IPS-11a (cell line): ENCODE results near the gene SNX3.

Source experiments
- H3K4me3 ChIP-seq: one replicate; pipeline ENCODE4 v1.5.1; 2013; ENCODE audit warnings: low read depth, low read length, control low read depth

SNX3 gene

DNA sequence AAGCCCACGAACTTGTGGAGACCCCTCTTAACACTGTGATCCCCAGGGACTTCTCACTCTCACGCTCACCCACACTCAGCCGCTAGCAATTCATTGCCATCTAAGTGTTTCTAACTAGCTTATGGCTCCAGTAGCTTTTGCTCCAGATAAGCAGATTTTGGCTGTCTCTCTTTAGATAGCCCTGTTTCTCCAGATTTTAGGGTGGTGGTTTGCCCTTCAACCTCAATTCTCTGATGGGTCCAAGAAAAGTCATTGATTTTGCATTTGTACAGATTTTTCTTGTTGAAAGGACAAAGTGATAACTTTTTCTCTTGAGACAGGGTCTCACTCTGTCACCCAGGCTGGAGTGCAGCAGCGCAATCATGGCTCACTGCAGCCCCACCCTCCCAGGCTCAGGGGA lies 53.8 kb downstream of the SNX3 start:
- no peak overlapping the region for H3K4me3 ChIP-seq

DNA sequence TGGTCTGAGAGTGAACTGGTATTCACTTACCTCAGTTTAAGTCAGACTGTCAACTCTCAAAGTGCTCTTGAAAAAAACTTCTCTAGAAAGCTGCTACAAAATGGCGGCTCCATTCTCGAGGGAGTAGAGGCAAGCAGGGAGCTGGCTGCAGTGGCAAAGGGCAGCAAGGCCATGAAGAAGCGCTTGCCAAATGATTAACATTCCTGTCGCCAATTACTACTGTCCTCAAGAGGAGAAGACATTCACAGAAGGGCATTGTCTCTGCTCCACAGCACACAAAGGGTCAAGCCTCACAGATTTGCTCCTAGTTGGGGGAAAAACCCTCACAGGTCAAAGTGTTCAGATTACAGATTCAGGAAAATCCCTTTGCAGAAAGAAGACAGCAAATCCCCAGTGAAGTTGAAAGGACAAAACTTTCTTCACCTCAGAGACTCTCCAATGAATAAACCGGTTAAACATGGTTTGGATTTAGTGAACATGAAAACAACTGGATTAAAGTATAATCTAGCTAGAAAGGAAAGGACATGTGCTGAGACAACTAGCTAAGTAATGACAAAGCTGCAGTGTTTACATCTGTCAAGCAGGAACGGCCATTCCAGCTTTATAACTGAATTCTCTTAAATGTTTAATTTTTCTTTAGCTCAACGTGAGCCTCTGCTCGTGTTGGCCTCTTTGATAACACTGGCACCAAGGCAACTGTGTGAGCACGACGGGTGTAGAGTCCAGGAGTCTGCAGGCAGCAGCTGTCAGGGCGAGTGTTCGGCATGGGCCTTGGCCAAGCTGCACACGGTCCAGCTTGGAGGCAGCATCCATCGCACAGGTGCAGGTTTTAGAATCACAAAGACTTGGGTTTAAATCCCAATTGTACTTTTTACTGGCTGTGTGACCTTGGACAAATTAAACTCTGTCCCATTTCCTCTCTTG lies 57.4 kb downstream of the SNX3 start:
- H3K4me3 ChIP-seq = no peak overlapping the region

DNA sequence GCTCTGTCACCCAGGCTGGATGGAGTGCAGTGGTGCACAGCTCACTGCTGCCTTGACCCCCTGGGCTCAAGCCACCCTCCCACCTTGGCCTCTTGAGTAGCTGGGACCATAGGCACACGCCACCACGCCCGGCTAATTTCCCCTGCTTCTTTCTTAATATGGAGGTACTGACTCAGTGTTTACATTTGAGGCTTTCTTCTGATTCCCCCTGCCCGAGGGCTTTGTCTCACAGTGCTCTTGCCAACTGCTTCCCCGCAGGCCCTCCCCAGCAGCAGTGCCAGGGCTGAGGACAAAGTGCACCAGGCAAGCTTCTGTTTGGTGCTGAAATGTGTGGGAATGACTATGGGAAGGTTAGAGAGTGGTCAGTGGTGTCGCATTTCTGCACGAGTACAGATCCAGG lies 60.2 kb downstream of the SNX3 start:
- H3K4me3 ChIP-seq = no peak overlapping the region

DNA sequence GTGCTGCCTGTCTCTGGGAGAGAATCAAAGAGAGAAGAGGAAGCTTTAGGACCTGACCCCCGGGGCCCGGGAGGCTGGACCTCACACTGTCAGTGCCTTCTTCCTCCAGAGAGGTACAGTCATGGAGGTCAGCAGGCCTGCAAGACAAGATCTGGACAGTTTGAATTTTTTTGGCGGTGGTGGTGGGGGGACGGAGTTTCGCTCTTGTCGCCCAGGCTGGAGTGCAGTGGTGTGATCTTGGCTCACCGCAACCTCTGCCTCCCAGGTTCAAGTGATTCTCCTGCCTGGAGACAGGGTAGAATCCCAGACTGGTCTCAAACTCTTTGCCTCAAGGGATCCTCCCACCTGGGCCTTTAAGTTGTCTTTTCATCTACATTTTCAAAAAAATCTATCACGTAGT lies 60.7 kb downstream of the SNX3 start:
- no peak overlapping the region for H3K4me3 ChIP-seq

DNA sequence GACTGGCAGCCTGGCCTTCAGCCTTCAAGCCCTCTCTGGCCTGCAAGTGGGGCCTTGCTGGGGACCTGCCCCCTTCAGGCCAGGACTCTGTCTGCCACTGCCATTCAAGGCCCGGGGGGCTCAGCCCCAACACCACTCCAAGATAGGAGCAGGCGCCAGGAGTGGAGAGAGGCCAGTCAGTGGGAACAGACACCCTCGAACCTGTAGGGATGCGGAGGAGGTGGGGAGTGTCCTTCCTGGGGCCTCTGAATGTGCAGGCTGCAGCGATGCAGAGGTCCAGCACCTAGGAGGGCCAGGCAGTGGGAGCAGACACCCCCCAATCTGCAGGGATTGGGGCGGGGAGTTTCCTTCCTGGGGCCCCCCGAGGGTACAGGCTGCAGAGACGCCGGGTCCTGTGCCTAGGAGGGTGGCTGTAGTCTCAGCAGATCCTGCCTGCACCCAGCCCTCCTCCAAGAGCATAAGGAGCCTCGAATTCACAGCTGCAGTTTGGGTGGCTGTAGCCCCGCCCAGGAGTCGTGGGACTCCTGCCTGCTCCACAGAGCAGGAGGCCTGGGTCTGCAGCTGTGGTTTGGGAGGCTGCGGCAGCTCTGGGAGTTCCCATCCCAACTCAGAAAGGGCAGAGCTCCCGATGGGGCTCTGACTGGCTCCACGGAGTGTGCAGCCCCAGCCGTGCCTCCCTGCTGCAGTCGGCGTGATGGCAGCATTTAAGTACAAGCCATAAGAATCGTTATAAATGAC lies 61.9 kb downstream of the SNX3 start:
- no peak overlapping the region for H3K4me3 ChIP-seq

DNA sequence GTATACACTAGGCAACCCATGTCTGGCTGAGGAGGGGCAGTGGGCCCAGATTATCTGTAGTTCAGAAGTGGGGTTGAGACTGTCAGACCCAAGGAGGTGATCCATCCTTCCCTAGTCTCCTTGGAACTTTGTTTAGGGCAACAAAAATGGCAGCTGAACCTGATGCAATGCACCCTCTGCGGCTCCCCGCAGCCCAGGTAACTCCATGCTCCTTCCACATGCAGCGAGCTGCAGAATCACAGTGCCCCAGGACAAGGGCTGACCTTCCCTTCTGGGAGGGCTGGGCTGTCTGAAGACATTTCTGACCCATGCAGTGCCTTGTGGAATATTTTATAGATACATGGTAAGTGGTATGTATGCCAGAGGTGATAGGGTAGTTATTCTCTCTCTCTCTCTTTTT lies 65.6 kb downstream of the SNX3 start:
- H3K4me3 ChIP-seq = no peak overlapping the region

DNA sequence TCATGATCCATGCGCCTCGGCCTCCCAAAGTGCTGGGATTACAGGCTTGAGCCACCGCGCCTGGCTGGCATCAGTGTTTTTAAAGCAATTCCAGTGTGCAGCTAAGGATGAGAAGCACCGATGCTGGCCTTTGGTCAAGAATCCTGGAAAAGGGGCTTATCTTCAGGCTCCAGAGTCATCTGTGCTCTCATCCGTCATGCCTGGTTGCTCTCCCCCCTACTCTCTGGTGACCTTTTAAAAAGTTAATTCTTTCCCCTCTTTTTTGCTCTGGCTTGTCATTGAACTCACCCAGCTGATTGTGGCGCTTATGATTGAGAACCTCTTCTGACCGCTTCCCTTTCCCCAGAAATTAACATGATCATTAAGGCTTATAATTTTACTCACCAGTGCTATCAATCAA lies 66.3 kb downstream of the SNX3 start:
- H3K4me3 ChIP-seq = no peak overlapping the region

DNA sequence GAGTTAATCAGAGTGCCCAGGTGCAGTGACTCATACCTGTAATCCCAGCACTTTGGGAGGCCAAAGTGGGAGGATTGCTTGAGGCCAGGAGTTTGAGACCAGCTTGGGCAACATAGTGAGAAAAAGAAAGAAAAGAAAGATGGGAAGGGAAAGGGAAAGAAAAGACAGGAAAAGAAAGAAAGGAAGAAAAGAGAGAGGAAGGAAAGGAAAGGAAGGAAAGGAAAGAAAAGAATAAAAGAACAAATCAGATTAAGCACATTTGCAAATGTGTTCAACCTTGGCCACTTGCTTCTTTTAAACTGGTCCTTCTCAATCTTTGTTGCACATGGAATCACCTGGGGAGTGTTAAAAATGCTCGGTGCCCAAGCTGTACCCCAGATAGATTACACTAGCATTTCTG lies 67.0 kb downstream of the SNX3 start:
- no peak overlapping the region for H3K4me3 ChIP-seq

DNA sequence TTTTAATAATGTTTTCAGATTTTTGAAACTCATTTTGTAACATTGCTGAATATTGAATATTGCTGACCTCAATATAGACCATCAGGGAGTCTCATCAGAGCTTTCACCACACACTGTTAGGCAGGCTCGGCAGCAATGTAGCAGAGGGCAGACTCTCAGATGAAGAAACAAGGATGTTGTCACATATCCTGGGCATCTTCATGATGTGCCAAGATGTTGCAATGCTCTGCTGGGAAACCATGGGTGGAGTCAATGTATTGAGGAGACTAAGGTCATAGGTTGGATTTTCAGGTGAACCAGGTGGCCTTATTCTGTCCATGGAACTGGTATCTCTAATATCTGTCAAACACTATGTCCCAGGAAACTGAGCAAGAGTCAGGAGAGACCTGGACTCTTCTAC lies 67.7 kb downstream of the SNX3 start:
- no peak overlapping the region for H3K4me3 ChIP-seq

DNA sequence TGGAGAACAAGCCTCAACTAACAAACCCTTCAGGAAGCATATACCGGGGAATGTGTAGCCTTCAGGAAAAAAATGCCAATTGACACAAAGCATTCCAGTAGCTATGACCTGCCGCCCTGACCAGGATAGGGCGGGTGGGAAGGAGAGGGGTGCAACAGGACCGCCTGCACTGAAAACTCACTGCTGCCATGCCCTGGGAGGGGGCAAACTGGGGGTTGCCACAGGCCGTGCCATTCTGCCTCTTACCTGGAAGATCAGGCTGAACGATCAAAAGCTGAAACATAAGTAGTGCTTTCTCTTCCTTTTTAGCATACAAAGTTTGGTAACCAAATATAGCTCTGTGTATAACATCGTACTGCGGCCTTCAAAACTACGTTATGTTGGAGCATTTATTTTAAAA lies 73.3 kb downstream of the SNX3 start:
- no peak overlapping the region for H3K4me3 ChIP-seq

DNA sequence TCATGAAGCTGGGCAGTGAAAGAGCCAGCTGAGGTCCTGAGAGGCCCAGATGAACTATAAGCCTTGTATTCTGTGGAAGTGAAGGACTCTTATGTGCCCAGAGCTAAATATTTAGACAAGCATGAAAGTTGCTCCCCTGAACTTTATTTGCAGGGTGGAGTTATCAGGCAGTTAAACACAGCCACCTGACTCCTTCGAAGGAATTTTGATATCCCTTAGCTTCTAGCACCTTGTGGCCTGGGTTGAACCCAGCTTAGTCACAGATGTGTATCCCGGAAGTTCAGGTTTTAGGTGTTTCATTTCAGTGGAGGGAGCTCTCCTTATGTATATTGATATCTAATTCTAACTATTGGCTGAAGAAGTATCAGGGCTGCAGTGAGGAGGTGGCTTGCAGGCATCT lies 74.6 kb downstream of the SNX3 start:
- H3K4me3 ChIP-seq = no peak overlapping the region

DNA sequence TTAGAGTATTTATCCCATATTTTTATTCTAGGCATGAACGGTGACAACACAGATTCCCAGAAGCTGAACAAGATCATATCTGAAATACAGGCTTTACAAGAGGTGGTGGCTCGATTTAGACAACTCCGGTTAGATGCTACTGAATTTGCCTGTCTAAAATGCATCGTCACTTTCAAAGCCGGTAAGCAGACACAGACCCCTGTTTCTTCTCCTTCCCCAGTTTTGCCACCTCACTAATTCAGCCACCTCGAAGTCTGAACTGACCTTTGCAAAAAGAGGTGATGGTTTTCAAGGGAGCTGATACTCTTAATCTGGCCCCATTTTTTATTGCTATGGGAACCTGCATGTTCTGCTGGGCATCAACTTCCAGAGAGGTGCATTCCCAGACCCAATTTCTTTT lies 80.1 kb downstream of the SNX3 start:
- no peak overlapping the region for H3K4me3 ChIP-seq

DNA sequence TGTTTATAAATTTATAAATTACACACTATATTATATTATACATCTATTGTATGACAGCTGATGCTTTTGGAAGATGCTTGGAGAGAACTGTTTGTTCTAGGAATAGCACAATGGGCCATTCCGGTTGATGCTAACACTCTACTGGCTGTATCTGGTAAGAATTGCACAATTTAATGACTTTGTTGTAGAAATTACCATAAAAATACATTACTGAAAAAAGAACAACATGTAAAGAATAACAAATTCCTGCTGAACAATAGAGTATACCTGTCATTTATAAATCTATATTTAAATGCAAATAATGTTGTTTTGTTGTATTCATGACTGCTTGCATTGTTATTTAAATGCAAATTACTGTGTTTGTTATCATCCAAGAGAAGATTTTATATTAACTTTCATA lies 80.6 kb downstream of the SNX3 start:
- H3K4me3 ChIP-seq = no peak overlapping the region

DNA sequence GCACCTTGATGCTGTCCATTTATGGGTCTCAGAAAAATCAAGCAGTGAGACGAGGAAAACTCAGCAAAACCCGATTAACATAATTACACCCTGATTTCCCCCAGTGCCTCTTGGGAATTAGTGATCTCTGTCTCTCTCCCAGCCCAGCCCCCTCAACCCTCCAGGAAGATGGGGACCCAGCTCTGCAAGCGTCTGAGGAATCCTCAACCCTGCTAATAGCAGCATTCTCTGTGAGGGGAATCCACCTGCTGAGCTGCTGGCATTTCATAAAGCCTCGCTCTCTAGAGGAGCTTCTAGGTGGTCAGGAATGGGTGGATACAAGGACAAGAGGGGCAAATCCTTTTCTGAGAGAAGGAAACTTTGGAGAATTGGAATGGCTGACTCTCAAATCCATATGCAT lies 81.1 kb downstream of the SNX3 start:
- no peak overlapping the region for H3K4me3 ChIP-seq

DNA sequence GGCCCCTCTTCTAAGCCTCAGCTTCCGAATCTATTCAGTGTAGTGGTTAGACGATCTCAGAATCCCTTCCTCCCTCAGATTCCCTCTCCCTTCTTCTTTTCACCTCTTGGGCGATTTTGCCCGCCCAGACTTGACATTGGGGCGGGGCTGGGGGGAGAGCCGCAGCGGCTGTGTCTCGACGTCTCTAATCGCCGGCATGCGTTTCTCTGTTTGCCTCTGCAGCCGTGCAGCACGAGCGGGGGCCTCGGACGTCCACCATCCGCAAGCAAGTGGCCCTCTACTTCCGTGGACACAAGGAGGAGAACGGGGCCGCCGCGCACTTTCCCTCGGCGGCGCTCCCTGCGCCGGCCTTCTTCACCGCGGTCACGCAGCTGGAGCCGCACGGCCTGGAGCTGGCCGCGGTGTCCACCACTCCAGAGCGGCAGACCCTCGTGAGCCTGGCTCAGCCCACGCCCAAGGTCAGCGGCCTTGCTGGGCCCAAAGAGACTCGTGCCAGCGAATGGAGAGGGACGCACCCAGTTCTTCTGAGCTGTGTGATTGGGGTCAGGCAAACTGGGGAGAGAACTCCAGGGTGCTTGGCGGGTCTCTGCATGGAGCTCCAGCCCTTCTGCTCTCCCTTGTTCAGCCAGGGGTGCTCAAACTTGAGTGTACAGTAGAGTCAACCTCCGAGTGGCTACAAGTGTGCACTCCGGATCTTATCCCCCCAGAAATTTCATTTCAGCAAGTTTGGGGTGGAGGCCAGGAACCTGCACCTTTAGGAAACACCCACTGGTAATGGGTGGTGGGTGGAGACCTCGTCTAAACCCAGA lies 84.4 kb downstream of the SNX3 start:
- peak overlapping the region; percentile 17 for H3K4me3 ChIP-seq

DNA sequence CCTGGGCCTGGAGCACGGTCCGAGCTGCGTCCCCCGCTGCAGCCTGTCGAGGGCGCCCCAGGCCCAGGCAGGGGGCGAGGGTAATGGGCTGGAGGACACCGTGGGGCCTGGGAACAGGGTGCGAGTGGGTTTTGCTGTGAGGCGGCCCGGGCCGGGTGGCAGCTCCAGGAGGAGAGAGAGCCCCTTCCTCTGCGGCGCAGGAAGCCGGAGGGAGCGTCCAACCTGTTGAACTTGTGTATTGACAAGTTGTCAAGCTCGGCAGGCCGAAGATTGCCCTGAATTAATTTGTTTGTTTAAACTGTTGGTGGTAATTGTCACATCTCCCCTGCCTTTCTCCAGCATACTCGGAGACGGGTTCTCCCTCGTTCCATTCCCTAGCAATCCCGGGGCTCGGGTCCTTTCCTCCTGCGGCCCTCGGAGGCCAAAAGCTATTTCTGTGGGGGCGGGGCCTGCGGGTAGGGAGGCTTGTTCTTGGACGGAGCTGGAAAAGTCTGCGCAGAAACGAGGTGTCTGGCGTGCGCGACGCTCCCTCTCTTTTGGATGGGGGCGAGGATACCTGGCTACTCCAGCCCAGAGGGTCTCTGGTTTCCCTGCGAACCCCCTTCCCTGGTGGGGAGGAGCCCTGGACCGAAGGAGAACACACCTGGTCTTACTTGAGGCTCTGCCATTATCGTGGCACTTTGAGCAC lies 85.1 kb downstream of the SNX3 start:
- peak overlapping the region; percentile 17 for H3K4me3 ChIP-seq

DNA sequence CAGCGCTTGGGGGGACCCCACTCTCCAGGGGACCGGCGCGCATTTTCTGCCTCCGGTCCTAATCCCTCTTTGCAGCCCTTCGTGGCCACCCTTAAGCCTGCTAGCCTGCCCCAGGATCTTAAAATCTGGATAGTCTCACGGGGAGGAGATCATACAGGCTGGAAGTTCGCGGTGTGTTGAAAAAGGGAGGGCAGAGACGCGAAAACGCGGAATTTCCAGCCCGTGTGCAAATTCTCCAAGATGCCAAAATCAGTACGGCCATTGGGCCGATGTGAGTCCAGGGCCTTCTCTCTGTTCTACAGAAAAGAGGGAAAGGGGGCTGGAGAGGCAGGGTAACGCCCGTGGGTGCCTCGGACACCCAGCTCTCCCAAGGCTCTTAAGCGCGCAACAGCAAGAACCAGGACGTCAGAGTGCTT lies 85.7 kb downstream of the SNX3 start:
- H3K4me3 ChIP-seq = no peak overlapping the region

DNA sequence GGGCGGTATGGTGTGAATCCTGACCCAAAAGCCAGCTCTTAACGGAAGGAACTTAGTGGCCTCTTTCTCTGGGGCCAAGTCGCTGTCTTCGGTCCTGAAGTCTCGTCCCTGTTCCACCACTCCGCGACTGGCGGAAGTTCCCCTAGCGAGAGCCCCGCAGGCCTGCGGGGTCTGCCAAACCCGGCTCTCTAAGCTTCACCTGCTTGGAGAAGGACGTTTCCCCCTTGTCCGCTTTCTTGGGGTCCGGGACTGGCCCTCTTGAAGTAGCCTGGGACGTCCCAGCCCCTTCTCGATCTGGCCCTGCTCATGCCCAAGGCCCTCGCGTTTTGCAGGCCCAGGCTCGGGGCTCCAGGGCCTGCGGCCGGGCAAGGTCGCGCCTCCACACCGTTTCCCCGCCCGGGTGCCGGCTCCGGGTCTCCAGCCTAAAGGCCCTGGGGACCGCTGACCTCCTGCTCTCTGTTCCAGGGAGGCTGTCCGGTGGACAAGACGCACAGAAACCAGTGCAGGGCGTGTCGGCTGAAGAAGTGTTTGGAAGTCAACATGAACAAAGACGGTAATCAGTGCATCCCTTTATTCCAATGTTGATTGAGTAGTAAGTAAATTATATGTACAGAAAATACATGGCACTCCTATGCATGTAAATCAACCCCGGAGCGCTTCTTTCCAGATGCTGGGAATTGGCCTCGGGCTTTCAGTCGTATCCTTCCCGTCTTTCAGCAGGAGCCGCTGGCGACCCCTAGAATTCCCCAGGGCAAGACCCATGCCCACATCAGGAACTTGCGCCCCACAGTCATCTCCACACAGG lies 86.3 kb downstream of the SNX3 start:
- H3K4me3 ChIP-seq = no peak overlapping the region

DNA sequence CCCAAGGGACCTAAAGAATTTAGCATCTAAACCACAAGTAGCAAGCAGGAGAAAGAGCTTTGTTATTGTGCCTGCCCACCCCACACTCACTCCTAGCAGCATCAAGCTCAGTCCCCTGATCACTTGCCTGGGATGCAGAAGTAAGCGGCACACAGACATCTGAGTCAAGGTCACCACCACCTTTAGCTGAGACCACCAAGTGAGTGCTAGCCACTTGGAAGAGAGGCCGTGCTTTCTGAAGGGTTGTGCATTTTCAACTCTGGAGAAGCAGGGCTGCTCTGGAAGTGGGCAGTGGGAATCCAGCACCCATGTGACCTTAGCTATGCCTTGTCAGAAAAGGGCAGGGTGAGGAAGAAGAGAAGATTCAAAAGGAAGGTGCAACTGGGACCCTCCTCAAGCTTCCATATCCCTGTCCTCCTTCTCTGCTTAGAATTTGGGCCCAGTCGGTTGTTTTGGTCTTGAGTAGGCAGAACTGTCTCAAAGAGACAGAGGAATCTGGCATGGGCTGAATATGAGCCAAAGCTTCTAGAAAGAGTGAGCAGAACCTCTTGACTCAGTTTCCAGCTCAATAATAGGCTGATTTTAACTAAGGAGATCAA lies 88.8 kb downstream of the SNX3 start:
- no peak overlapping the region for H3K4me3 ChIP-seq
